HL-60 (cell line): ENCODE results near the gene IGF2R.

Experiments used
- DNase-seq, 2 experiments: peaks; one replicate each; pipeline ENCODE4 v3.0.0-alpha.2; 2010 to 2020; ENCODE audit warnings: low read depth in 1 of 2, low spot score in 1 of 2
- H3K27ac ChIP-seq: fragments of 250-450 bp; sonication (Bioruptor Pico); replicated peaks from 2 replicates; pipeline ENCODE4 v1.5.1; 2020; ENCODE audit warnings: mild to moderate bottlenecking, moderate library complexity
- H3K27me3 ChIP-seq: fragments of 250-450 bp; sonication (Bioruptor Pico); 2 replicates; pipeline ENCODE4 v1.5.1; 2021; ENCODE audit warnings: mild to moderate bottlenecking, moderate library complexity; ENCODE audit not compliant: insufficient read depth, poor library complexity, severe bottlenecking
- H3K4me3 ChIP-seq: replicated peaks from 2 replicates; pipeline ENCODE4 v1.5.1; 2011; ENCODE audit warnings: mild to moderate bottlenecking, control low read depth, low read length; ENCODE audit not compliant: insufficient read depth
- GABPA ChIP-seq: IDR thresholded peaks from 2 replicates; pipeline ENCODE4 v1.6.1; 2012; ENCODE audit warnings: low read depth
- POLR2AphosphoS5 ChIP-seq: IDR thresholded peaks from 2 replicates; pipeline ENCODE4 v1.6.1; 2012; ENCODE audit warnings: low read depth
- REST ChIP-seq: IDR thresholded peaks from 2 replicates; pipeline ENCODE4 v1.6.1; 2012; ENCODE audit warnings: low read depth; ENCODE audit not compliant: insufficient replicate concordance
- SPI1 ChIP-seq: IDR thresholded peaks from 2 replicates; pipeline ENCODE4 v1.6.1; 2012; ENCODE audit warnings: low read depth, mild to moderate bottlenecking, borderline replicate concordance
- TF ChIP-seq, protein P1 (sequence below): IDR thresholded peaks from one replicate; pipeline ENCODE4 v1.5.1; 2011; ENCODE audit warnings: low read length, control low read depth, inconsistent platforms; ENCODE audit not compliant: insufficient read depth

IGF2R gene

GRCh38 chr6:160058603-160059215 is 89.8 kb downstream of the IGF2R start:
- DNase-seq, result no peak

GRCh38 chr6:160060221-160060620 is 91.3 kb downstream of the IGF2R start:
- H3K27me3 ChIP-seq, result no peaks in the 10 kb centered on the region
- TF ChIP-seq SPI1 (no peak), POLR2AphosphoS5 (no peak), REST (no peak), GABPA (no peak)
- TF ChIP-seq, protein P1, sequence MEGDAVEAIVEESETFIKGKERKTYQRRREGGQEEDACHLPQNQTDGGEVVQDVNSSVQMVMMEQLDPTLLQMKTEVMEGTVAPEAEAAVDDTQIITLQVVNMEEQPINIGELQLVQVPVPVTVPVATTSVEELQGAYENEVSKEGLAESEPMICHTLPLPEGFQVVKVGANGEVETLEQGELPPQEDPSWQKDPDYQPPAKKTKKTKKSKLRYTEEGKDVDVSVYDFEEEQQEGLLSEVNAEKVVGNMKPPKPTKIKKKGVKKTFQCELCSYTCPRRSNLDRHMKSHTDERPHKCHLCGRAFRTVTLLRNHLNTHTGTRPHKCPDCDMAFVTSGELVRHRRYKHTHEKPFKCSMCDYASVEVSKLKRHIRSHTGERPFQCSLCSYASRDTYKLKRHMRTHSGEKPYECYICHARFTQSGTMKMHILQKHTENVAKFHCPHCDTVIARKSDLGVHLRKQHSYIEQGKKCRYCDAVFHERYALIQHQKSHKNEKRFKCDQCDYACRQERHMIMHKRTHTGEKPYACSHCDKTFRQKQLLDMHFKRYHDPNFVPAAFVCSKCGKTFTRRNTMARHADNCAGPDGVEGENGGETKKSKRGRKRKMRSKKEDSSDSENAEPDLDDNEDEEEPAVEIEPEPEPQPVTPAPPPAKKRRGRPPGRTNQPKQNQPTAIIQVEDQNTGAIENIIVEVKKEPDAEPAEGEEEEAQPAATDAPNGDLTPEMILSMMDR, result no peak
- H3K27ac ChIP-seq, result no peak overlapping the region
- no peak overlapping the region for H3K4me3 ChIP-seq
- no peak for DNase-seq

More at GRCh38 chr6:160058603-160059215, 89.8 kb downstream of the IGF2R start:
- TF ChIP-seq GABPA (no peak), POLR2AphosphoS5 (no peak), REST (no peak), SPI1 (no peak)
- TF ChIP-seq, protein P1, result no peak
- H3K27ac ChIP-seq, result no peak overlapping the region
- H3K4me3 ChIP-seq, result no peak overlapping the region
- H3K27me3 ChIP-seq, result no peaks in the 10 kb centered on the region

DNA sequence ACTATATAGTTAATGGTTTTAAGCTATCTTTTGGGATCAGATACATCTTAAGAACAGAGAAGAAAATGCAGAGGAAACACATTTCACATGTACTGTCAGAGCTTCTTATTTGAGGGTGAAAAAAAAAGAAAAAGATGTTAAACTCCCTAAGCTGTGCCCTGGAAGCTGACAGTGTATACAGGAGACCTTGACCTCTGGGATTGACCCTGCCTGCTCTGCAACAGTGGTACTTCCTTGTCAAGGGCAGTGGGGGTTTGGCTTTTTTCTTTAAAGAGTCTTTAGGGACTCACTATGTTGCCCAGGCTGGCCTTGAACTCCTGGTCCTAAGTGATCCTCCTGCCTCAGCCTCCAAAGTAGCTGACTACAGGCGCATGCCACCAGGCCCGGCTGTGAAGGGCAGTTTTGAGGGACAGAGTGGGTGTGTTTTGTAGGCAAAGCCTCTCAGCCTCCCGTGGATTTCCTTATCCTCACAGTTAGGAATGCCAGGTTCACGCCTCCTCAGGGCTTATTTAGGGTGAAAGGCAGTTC is 92.1 kb downstream of the IGF2R start:
- DNase-seq, result no peak
- no peak for TF ChIP-seq REST
- no peak for TF ChIP-seq GABPA
- TF ChIP-seq SPI1, result no peak
- no peak for TF ChIP-seq POLR2AphosphoS5
- TF ChIP-seq, protein P1, result no peak
- Histone ChIP-seq H3K27ac (no peak overlapping the region), H3K27me3 (no peaks in the 10 kb centered on the region), H3K4me3 (no peak overlapping the region)
